OCI-LY7 (cell line): ENCODE results near the gene ANO1. TPM values are rescaled to one million over a fixed set of nuclear protein-coding genes. Genes with fewer than 3 reads are reported as not detected.

Source experiments
- BruUV-seq: library from RNA; stranded (reverse); fragments of 400-500 nt; replicated peaks from 2 replicates; lab custom pipeline; 2021; lab: Mats Ljungman, UMichigan
- CTCF ChIA-PET: fragments of 300-600 bp; sonication (Branson Sonifier 250); formaldehyde crosslinking; loops from one replicate; lab custom pipeline; 2022; ENCODE audit warnings: antibody characterized with exemption; ENCODE audit not compliant: unreplicated experiment; lab: Charles Lee
- POLR2A ChIA-PET: fragments of 300-600 bp; sonication (Branson Sonifier 250); formaldehyde crosslinking; loops from one replicate; lab custom pipeline; 2022; ENCODE audit warnings: antibody characterized with exemption; lab: Charles Lee
- DNase-seq: peaks from one replicate; pipeline ENCODE4 v3.0.0-alpha.2; 2015; ENCODE audit warnings: low spot score
- H2AFZ ChIP-seq: fragments of 200-600 bp; sonication (generic), shearing (Covaris generic); 2 replicates; pipeline ENCODE4 v1.6.1; 2014; ENCODE audit warnings: mild to moderate bottlenecking, antibody characterized with exemption, low read length, moderate library complexity
- H3K27ac ChIP-seq: fragments of 200-600 bp; sonication (generic); 2 replicates; pipeline ENCODE4 v1.5.1; 2014; ENCODE audit warnings: mixed run types, low read depth, mild to moderate bottlenecking, moderate library complexity, low read length, inconsistent platforms; ENCODE audit not compliant: poor library complexity, severe bottlenecking
- H3K36me3 ChIP-seq: fragments of 200-600 bp; sonication (generic); 2 replicates; pipeline ENCODE4 v1.6.1; 2014; ENCODE audit warnings: mild to moderate bottlenecking, antibody characterized with exemption, low read length, moderate library complexity, mixed read lengths; ENCODE audit not compliant: insufficient read depth
- H3K4me1 ChIP-seq: fragments of 200-600 bp; sonication (generic); 2 replicates; pipeline ENCODE4 v1.5.1; 2014; ENCODE audit warnings: mild to moderate bottlenecking, low read length; ENCODE audit not compliant: insufficient read depth, poor library complexity, severe bottlenecking
- H3K4me2 ChIP-seq: fragments of 200-600 bp; sonication (generic); 2 replicates; pipeline ENCODE4 v1.6.1; 2014; ENCODE audit warnings: mild to moderate bottlenecking, low read length
- H3K4me3 ChIP-seq: fragments of 200-600 bp; sonication (generic); 2 replicates; pipeline ENCODE4 v1.5.1; 2014; ENCODE audit warnings: mild to moderate bottlenecking, low read depth, low read length; ENCODE audit not compliant: poor library complexity, severe bottlenecking
- H3K79me2 ChIP-seq: fragments of 200-600 bp; sonication (generic); 2 replicates; pipeline ENCODE4 v1.6.1; 2016; ENCODE audit warnings: low read depth, mild to moderate bottlenecking, low read length, moderate library complexity, mixed read lengths; ENCODE audit not compliant: insufficient read depth
- H3K9me2 ChIP-seq: fragments of 200-600 bp; sonication (generic); 2 replicates; pipeline ENCODE4 v1.6.1; 2016; ENCODE audit warnings: mild to moderate bottlenecking, low read length, mixed read lengths; ENCODE audit not compliant: insufficient read depth
- H3K9me3 ChIP-seq: fragments of 200-600 bp; sonication (generic); 2 replicates; pipeline ENCODE4 v1.6.1; 2014; ENCODE audit warnings: mild to moderate bottlenecking, mixed run types, low read length, mixed read lengths
- H4K20me1 ChIP-seq: fragments of 200-600 bp; sonication (generic); 2 replicates; pipeline ENCODE4 v1.6.1; 2014; ENCODE audit warnings: mild to moderate bottlenecking, antibody characterized with exemption, low read length, moderate library complexity, mixed read lengths; ENCODE audit not compliant: insufficient read depth
- EZH2phosphoT487 ChIP-seq: fragments of 200-600 bp; sonication (generic); IDR thresholded peaks from 2 replicates; pipeline ENCODE4 v1.6.1; 2018; ENCODE audit warnings: low read depth, borderline replicate concordance, mild to moderate bottlenecking, mixed run types, antibody characterized with exemption, low read length, moderate library complexity, mixed read lengths
- intact Hi-C: fragments of 100-400 bp; cut with micrococcal nuclease; formaldehyde crosslinking; loops from one replicate; pipeline ENCODE4 v1.10.0; 2022; ENCODE audit not compliant: unreplicated experiment
- total RNA-seq, 2 experiments: library from RNA; depleted of rRNA in 1 of 2; stranded (reverse); fragments of >200 nt in 1 of 2; shearing (Covaris generic) in 1 of 2; gene quantifications; 2 replicates each; pipeline ENCODE4 v1.2.3, GENCODE V29; 2014 to 2022
- TF ChIP-seq, protein P1 (sequence below): fragments of 200-600 bp; sonication (generic); conservative IDR thresholded peaks from 2 replicates; pipeline ENCODE4 v1.5.1; 2014; ENCODE audit warnings: mild to moderate bottlenecking, antibody characterized with exemption, low read length, moderate library complexity, mixed read lengths

The ANO1 gene
- total RNA-seq, 2 experiments from 2014 or later: not detected

DNA sequence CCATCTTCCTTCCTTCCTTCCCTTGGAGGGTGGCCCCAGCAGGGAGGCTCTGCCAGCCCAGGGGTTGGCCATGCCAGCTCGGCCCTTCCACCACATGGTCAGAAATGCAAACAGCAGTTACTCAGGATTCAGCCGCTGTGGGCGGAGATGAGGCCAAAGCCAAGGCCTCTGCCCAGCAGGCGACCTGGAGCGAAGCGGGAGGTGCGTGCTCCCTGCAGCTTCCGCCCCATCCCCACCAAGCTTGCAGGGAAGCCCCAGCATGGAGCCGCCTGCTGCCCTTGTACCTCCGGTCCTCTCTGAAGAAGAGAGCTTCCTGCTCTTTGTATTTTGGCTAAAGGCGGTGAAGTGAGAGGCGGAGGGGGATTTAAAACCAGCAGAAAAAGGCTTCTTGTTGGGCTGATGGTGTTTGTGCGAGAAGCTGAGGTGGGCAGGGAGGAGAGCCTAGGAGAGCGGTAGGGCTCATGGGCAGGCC, 50.4 kb downstream of the ANO1 start:
- BruUV-seq: no TSS peak
- Histone ChIP-seq H3K36me3 (no peaks in the 10 kb centered on the region), H3K27ac (no peak overlapping the region), H3K4me1 (no peaks in the 10 kb centered on the region), H3K4me3 (no peak overlapping the region), H3K9me2 (no peaks in the 10 kb centered on the region), H4K20me1 (no peaks in the 10 kb centered on the region), H3K79me2 (no peaks in the 10 kb centered on the region), H2AFZ (no peak overlapping the region), H3K9me3 (no peaks in the 10 kb centered on the region), H3K4me2 (no peak overlapping the region)
- no peak for DNase-seq
- intact Hi-C loops: no loop called here
- CTCF ChIA-PET: no interaction called here
- TF ChIP-seq, protein P1, sequence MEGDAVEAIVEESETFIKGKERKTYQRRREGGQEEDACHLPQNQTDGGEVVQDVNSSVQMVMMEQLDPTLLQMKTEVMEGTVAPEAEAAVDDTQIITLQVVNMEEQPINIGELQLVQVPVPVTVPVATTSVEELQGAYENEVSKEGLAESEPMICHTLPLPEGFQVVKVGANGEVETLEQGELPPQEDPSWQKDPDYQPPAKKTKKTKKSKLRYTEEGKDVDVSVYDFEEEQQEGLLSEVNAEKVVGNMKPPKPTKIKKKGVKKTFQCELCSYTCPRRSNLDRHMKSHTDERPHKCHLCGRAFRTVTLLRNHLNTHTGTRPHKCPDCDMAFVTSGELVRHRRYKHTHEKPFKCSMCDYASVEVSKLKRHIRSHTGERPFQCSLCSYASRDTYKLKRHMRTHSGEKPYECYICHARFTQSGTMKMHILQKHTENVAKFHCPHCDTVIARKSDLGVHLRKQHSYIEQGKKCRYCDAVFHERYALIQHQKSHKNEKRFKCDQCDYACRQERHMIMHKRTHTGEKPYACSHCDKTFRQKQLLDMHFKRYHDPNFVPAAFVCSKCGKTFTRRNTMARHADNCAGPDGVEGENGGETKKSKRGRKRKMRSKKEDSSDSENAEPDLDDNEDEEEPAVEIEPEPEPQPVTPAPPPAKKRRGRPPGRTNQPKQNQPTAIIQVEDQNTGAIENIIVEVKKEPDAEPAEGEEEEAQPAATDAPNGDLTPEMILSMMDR: no peak
- TF ChIP-seq EZH2phosphoT487: no peak
- POLR2A ChIA-PET: interaction anchor here (0.6 kb wide), 1 partner anchor 161 kb away, joined by 6 read pairs; no protein-coding TSS in a partner anchor

DNA sequence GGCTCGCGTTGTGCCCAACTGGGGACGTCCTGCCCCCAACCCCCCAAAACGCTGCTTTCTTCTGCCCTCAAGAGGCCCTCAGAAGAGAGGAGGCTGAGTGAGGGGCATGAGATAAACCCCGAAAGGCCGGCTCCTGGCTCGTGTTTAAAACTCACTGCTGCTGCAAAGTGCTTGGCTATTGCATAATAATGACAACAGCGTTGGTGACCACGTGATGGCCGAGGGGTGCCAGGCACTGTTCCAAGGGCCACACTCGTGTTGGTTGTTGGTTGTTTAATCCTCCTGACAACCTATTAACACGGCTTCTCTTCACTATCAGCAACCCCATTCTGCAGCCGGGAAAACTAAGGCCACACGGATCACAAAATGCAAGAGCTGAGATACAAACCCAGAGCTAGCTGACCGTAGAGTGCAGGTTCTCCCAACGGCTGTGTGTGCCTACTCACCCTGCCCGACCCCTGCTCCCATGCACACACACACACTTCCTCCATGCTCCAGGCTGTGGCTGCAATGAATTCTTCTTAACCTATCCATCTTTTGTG, 51.0 kb downstream of the ANO1 start:
- DNase-seq: no peak
- Histone ChIP-seq H3K4me2 (no peak overlapping the region), H3K27ac (no peak overlapping the region), H4K20me1 (no peaks in the 10 kb centered on the region), H3K9me2 (no peaks in the 10 kb centered on the region), H3K36me3 (no peaks in the 10 kb centered on the region), H3K4me1 (no peaks in the 10 kb centered on the region), H2AFZ (no peak overlapping the region), H3K4me3 (no peak overlapping the region), H3K9me3 (no peaks in the 10 kb centered on the region), H3K79me2 (no peaks in the 10 kb centered on the region)
- ChIA-PET CTCF (no interaction called here), POLR2A (no interaction called here)
- intact Hi-C loops: no loop called here
- no TSS peak for BruUV-seq
- TF ChIP-seq EZH2phosphoT487: no peak
- TF ChIP-seq, protein P1: no peak

DNA sequence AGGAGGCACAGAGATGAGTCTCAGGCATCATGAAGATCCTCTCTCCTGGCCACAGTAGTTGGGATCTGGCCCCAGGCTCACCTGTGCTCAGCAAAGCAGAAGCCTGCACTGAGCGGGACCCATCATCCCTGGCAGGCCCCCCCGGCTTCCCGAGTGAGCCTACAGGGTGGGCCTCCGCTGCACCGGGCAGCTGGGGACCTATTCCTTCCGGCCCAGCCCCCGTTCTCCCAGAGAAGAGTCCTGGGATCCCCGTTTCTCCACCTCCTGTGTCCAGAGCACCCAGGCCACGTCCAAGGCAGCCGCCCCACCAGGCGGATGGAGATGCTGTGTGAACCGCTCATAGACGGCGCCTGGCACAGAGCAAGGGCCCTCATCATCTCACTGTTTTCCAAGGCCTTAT, 52.5 kb downstream of the ANO1 start:
- no peak overlapping the region for H2AFZ ChIP-seq
- H3K4me2 ChIP-seq: no peak overlapping the region
- intact Hi-C loops: no loop called here
- H4K20me1 ChIP-seq: no peaks in the 10 kb centered on the region
- H3K27ac ChIP-seq: no peak overlapping the region
- DNase-seq: no peak
- no peaks in the 10 kb centered on the region for H3K79me2 ChIP-seq
- H3K9me3 ChIP-seq: no peaks in the 10 kb centered on the region
- no peak for TF ChIP-seq EZH2phosphoT487
- TF ChIP-seq, protein P1: no peak
- CTCF ChIA-PET: no interaction called here
- no peaks in the 10 kb centered on the region for H3K4me1 ChIP-seq
- no peaks in the 10 kb centered on the region for H3K9me2 ChIP-seq
- no TSS peak for BruUV-seq
- POLR2A ChIA-PET: no interaction called here
- H3K36me3 ChIP-seq: no peaks in the 10 kb centered on the region
- H3K4me3 ChIP-seq: no peak overlapping the region
